SKM-1 treated with dmso at 0.1 percent for 144 hours (cell line): Measurements from ENCODE around the gene SLC10A7.

ENCODE experiments used
- DNase-seq: peaks from one replicate; lab custom pipeline; 2025; ENCODE audit not compliant: unreplicated experiment; lab: John Stamatoyannopoulos, UW

SLC10A7 gene

GRCh38 chr4:146495269-146495668 lies 26.5 kb downstream of the SLC10A7 start:
- no peak for DNase-seq

GRCh38 chr4:146494143-146494542 lies 27.6 kb downstream of the SLC10A7 start:
- DNase-seq = no peak

- no peak for DNase-seq
These were observed 31.6 kb downstream of the SLC10A7 start for GRCh38 chr4:146490106-146490505.

- DNase-seq = no peak
These were observed 33.1 kb downstream of the SLC10A7 start for GRCh38 chr4:146488495-146489174.

- DNase-seq = no peak
These were observed 35.2 kb downstream of the SLC10A7 start for GRCh38 chr4:146486565-146486964.

GRCh38 chr4:146485968-146486367 lies 35.8 kb downstream of the SLC10A7 start:
- no peak for DNase-seq

GRCh38 chr4:146482788-146483187 lies 39.0 kb downstream of the SLC10A7 start:
- no peak for DNase-seq

GRCh38 chr4:146481246-146481645 lies 40.5 kb downstream of the SLC10A7 start:
- no peak for DNase-seq

- no peak for DNase-seq
These were observed 43.7 kb downstream of the SLC10A7 start for GRCh38 chr4:146478009-146478408.

- DNase-seq = no peak
These were observed 44.7 kb downstream of the SLC10A7 start for GRCh38 chr4:146477054-146477453.

- no peak for DNase-seq
These were observed 49.3 kb downstream of the SLC10A7 start for GRCh38 chr4:146472404-146472803.

- DNase-seq = no peak
These were observed 51.1 kb downstream of the SLC10A7 start for GRCh38 chr4:146470604-146471003.

GRCh38 chr4:146469022-146469421 lies 52.7 kb downstream of the SLC10A7 start:
- DNase-seq = no peak

- no peak for DNase-seq
These were observed 56.1 kb downstream of the SLC10A7 start for GRCh38 chr4:146465628-146466027.

GRCh38 chr4:146462251-146462650 lies 59.5 kb downstream of the SLC10A7 start:
- no peak for DNase-seq

- no peak for DNase-seq
These were observed 63.1 kb downstream of the SLC10A7 start for GRCh38 chr4:146458594-146458993.

- no peak for DNase-seq
These were observed 65.1 kb downstream of the SLC10A7 start for GRCh38 chr4:146456681-146457080.

- no peak for DNase-seq
These were observed 68.4 kb downstream of the SLC10A7 start for GRCh38 chr4:146453181-146453807.

- DNase-seq = no peak
These were observed 71.2 kb downstream of the SLC10A7 start for GRCh38 chr4:146450524-146450923.

GRCh38 chr4:146446555-146446954 lies 75.2 kb downstream of the SLC10A7 start:
- no peak for DNase-seq

- DNase-seq = no peak
These were observed 76.3 kb downstream of the SLC10A7 start for GRCh38 chr4:146445198-146446150.

- no peak for DNase-seq
These were observed 78.2 kb downstream of the SLC10A7 start for GRCh38 chr4:146443525-146443924.
